Measurements from ENCODE around the gene ARFRP1.
"Not testable (repeated sequence)": the region's sequence is repeated elsewhere in the genome, so short reads cannot be mapped to it uniquely, and the experiment has no call there.

ARFRP1 gene

GRCh38 chr20:63678071-63678470, 29.7 kb downstream of the ARFRP1 start:
- DNase-seq (ENCODE audit: low read depth in 3 of 3) = no peak

- DNase-seq (ENCODE audit: low read depth in 3 of 3) = no peak
These were observed 32.0 kb downstream of the ARFRP1 start for GRCh38 chr20:63675681-63676368.

- no peak for DNase-seq (ENCODE audit: low read depth in 3 of 3)
These were observed 33.8 kb downstream of the ARFRP1 start for GRCh38 chr20:63673951-63674350.

GRCh38 chr20:63672666-63673065, 35.1 kb downstream of the ARFRP1 start:
- DNase-seq (ENCODE audit: low read depth in 3 of 3) = no peak

GRCh38 chr20:63671695-63672094, 36.1 kb downstream of the ARFRP1 start:
- DNase-seq (ENCODE audit: low read depth in 3 of 3) = not testable (repeated sequence)

GRCh38 chr20:63668351-63668750, 39.4 kb downstream of the ARFRP1 start:
- DNase-seq (ENCODE audit: low read depth in 3 of 3) = no peak

- DNase-seq (ENCODE audit: low read depth in 3 of 3) = no peak
These were observed 39.9 kb downstream of the ARFRP1 start for GRCh38 chr20:63667858-63668257.

GRCh38 chr20:63665708-63666107, 42.1 kb downstream of the ARFRP1 start:
- no peak for DNase-seq (ENCODE audit: low read depth in 3 of 3)

- no peak for DNase-seq (ENCODE audit: low read depth in 3 of 3)
These were observed 42.7 kb downstream of the ARFRP1 start for GRCh38 chr20:63664861-63665594.

- DNase-seq (ENCODE audit: low read depth in 3 of 3) = no peak
These were observed 43.5 kb downstream of the ARFRP1 start for GRCh38 chr20:63664143-63664851.

- DNase-seq (ENCODE audit: low read depth in 3 of 3) = no peak
These were observed 44.3 kb downstream of the ARFRP1 start for GRCh38 chr20:63663332-63664066.

GRCh38 chr20:63662813-63663189, 45.0 kb downstream of the ARFRP1 start:
- DNase-seq (ENCODE audit: low read depth in 3 of 3) = no peak

GRCh38 chr20:63661959-63662812, 45.6 kb downstream of the ARFRP1 start:
- no peak for DNase-seq (ENCODE audit: low read depth in 3 of 3)

GRCh38 chr20:63661108-63661507, 46.7 kb downstream of the ARFRP1 start:
- no peak for DNase-seq (ENCODE audit: low read depth in 3 of 3)

- no peak for DNase-seq (ENCODE audit: low read depth in 3 of 3)
These were observed 47.2 kb downstream of the ARFRP1 start for GRCh38 chr20:63660622-63661021.

GRCh38 chr20:63660174-63660573, 47.6 kb downstream of the ARFRP1 start:
- DNase-seq (ENCODE audit: low read depth in 3 of 3) = not testable (repeated sequence)

- DNase-seq (ENCODE audit: low read depth in 3 of 3) = no peak
These were observed 48.4 kb downstream of the ARFRP1 start for GRCh38 chr20:63659370-63659769.

- no peak for DNase-seq (ENCODE audit: low read depth in 3 of 3)
These were observed 49.0 kb downstream of the ARFRP1 start for GRCh38 chr20:63658749-63659187.

GRCh38 chr20:63657937-63658748, 49.6 kb downstream of the ARFRP1 start, which contains the start of gene RTEL1:
Gene RTEL1, plus strand, starts transcription at chr20:63658312. Its CDS starts 1,091 bp downstream, at chr20:63659403.
- DNase-seq (ENCODE audit: low read depth in 3 of 3) = peak; percentile 77 to 83 (median 82)
